MM.1S (cell line): Measurements from ENCODE around the gene LSAMP.

Experiments used
- DNase-seq: peaks from one replicate; pipeline ENCODE4 v3.0.0-alpha.2; 2015
- H2AFZ ChIP-seq: fragments of 300-600 bp; sonication (generic); 2 replicates; pipeline ENCODE4 v1.6.0; 2016; ENCODE audit warnings: antibody characterized with exemption, low read length
- H3F3A ChIP-seq: fragments of 300-600 bp; sonication (generic); 2 replicates; pipeline ENCODE4 v1.6.1; 2016; ENCODE audit warnings: mild to moderate bottlenecking, antibody characterized with exemption, low read length, moderate library complexity, mixed read lengths; ENCODE audit not compliant: insufficient read depth
- H3K27ac ChIP-seq: fragments of 300-600 bp; sonication (generic); 2 replicates; pipeline ENCODE4 v1.5.1; 2016; ENCODE audit warnings: mild to moderate bottlenecking, low read length
- H3K27me3 ChIP-seq: fragments of 300-600 bp; sonication (generic); replicated peaks from 2 replicates; pipeline ENCODE4 v1.6.0; 2016; ENCODE audit warnings: low read length; ENCODE audit not compliant: insufficient read depth
- H3K36me3 ChIP-seq: fragments of 300-600 bp; sonication (generic); replicated peaks from 2 replicates; pipeline ENCODE4 v1.6.1; 2016; ENCODE audit warnings: mild to moderate bottlenecking, low read length, mixed read lengths; ENCODE audit not compliant: insufficient read depth
- H3K4me1 ChIP-seq: fragments of 300-600 bp; sonication (generic); 2 replicates; pipeline ENCODE4 v1.6.1; 2016; ENCODE audit warnings: low read length, mixed read lengths
- H3K4me2 ChIP-seq: fragments of 300-600 bp; sonication (generic); 2 replicates; pipeline ENCODE4 v1.6.0; 2016; ENCODE audit warnings: low read depth, low read length
- H3K4me3 ChIP-seq: fragments of 300-600 bp; sonication (generic); 2 replicates; pipeline ENCODE4 v1.5.1; 2016; ENCODE audit warnings: low read length, mixed read lengths
- H3K79me2 ChIP-seq: fragments of 300-600 bp; sonication (generic); 2 replicates; pipeline ENCODE4 v1.6.1; 2016; ENCODE audit warnings: mixed run types, low read length, mixed read lengths
- H3K9ac ChIP-seq: fragments of 300-600 bp; sonication (generic); 2 replicates; pipeline ENCODE4 v1.6.1; 2016; ENCODE audit warnings: low read length, mixed read lengths
- H3K9me2 ChIP-seq: fragments of 300-600 bp; sonication (generic); replicated peaks from 2 replicates; pipeline ENCODE4 v1.6.1; 2016; ENCODE audit warnings: mild to moderate bottlenecking, low read length, mixed read lengths; ENCODE audit not compliant: insufficient read depth
- H3K9me3 ChIP-seq: fragments of 300-600 bp; sonication (generic); replicated peaks from 2 replicates; pipeline ENCODE4 v1.6.1; 2016; ENCODE audit warnings: mild to moderate bottlenecking, low read length, mixed read lengths; ENCODE audit not compliant: insufficient read depth
- H4K20me1 ChIP-seq: fragments of 300-600 bp; sonication (generic); 2 replicates; pipeline ENCODE4 v1.6.1; 2016; ENCODE audit warnings: mild to moderate bottlenecking, low read length, moderate library complexity, mixed read lengths; ENCODE audit not compliant: insufficient read depth
- CTCF ChIP-seq: fragments of 300-600 bp; sonication (generic); IDR thresholded peaks from 2 replicates; pipeline ENCODE4 v1.5.1; 2016; ENCODE audit warnings: antibody characterized with exemption, low read length, mixed read lengths
- EZH2 ChIP-seq: fragments of 300-600 bp; sonication (generic); optimal IDR thresholded peaks from 2 replicates; pipeline ENCODE3; 2017; ENCODE audit warnings: low read depth, mild to moderate bottlenecking, antibody characterized with exemption, low read length, mixed read lengths
- EZH2phosphoT487 ChIP-seq: fragments of 300-600 bp; sonication (generic); IDR thresholded peaks from 2 replicates; pipeline ENCODE4 v1.6.1; 2018; ENCODE audit warnings: antibody characterized with exemption, low read length

LSAMP gene

GRCh38 chr3:116394365-116394764, 50.9 kb downstream of the LSAMP start:
- no peaks in the 10 kb centered on the region for H3K9me3 ChIP-seq
- H3K27me3 ChIP-seq: no peaks in the 10 kb centered on the region
- H3K36me3 ChIP-seq: no peaks in the 10 kb centered on the region
- H3K79me2 ChIP-seq: no peaks in the 10 kb centered on the region
- H2AFZ ChIP-seq: no peak overlapping the region
- H3K4me2 ChIP-seq: no peak overlapping the region
- H4K20me1 ChIP-seq: no peaks in the 10 kb centered on the region
- H3K9ac ChIP-seq: no peak overlapping the region
- TF ChIP-seq CTCF (no peak), EZH2 (no peak), EZH2phosphoT487 (no peak)
- no peaks in the 10 kb centered on the region for H3K4me1 ChIP-seq
- no peak overlapping the region for H3K4me3 ChIP-seq
- H3K27ac ChIP-seq: no peak overlapping the region
- no peaks in the 10 kb centered on the region for H3F3A ChIP-seq
- no peak for DNase-seq
- H3K9me2 ChIP-seq: no peaks in the 10 kb centered on the region

GRCh38 chr3:116393199-116393598, 52.1 kb downstream of the LSAMP start:
- Histone ChIP-seq H3K4me3 (no peak overlapping the region), H3K36me3 (no peaks in the 10 kb centered on the region), H3K27me3 (no peaks in the 10 kb centered on the region), H3K9me3 (no peaks in the 10 kb centered on the region), H3K4me2 (no peak overlapping the region), H3K9ac (no peak overlapping the region), H3K27ac (no peak overlapping the region), H3K79me2 (no peaks in the 10 kb centered on the region), H3K9me2 (no peaks in the 10 kb centered on the region), H3K4me1 (no peaks in the 10 kb centered on the region), H3F3A (no peaks in the 10 kb centered on the region), H2AFZ (no peak overlapping the region), H4K20me1 (no peaks in the 10 kb centered on the region)
- no peak for DNase-seq
- no peak for TF ChIP-seq CTCF
- no peak for TF ChIP-seq EZH2
- no peak for TF ChIP-seq EZH2phosphoT487

GRCh38 chr3:116392291-116392690, 53.0 kb downstream of the LSAMP start:
- Histone ChIP-seq H3K79me2 (no peaks in the 10 kb centered on the region), H2AFZ (no peak overlapping the region), H3K4me3 (no peak overlapping the region), H3K27me3 (no peaks in the 10 kb centered on the region), H4K20me1 (no peaks in the 10 kb centered on the region), H3K4me1 (no peaks in the 10 kb centered on the region), H3K4me2 (no peak overlapping the region), H3K9me3 (no peaks in the 10 kb centered on the region), H3K36me3 (no peaks in the 10 kb centered on the region), H3K27ac (no peak overlapping the region), H3K9ac (no peak overlapping the region), H3F3A (no peaks in the 10 kb centered on the region), H3K9me2 (no peaks in the 10 kb centered on the region)
- no peak for DNase-seq
- TF ChIP-seq EZH2phosphoT487 (no peak), EZH2 (no peak), CTCF (no peak)
